SK-N-MC (cell line): ENCODE results near the gene SLC29A1.

Source experiments
- EZH2 ChIP-seq: fragments of 200-600 bp; sonication (generic); IDR thresholded peaks from one replicate; pipeline ENCODE4 v1.6.1; 2017; ENCODE audit warnings: antibody characterized with exemption
- POLR2AphosphoS5 ChIP-seq: IDR thresholded peaks from 2 replicates; pipeline ENCODE4 v1.6.1; 2012; ENCODE audit warnings: mild to moderate bottlenecking, low read depth, low read length, borderline replicate concordance

DNA sequence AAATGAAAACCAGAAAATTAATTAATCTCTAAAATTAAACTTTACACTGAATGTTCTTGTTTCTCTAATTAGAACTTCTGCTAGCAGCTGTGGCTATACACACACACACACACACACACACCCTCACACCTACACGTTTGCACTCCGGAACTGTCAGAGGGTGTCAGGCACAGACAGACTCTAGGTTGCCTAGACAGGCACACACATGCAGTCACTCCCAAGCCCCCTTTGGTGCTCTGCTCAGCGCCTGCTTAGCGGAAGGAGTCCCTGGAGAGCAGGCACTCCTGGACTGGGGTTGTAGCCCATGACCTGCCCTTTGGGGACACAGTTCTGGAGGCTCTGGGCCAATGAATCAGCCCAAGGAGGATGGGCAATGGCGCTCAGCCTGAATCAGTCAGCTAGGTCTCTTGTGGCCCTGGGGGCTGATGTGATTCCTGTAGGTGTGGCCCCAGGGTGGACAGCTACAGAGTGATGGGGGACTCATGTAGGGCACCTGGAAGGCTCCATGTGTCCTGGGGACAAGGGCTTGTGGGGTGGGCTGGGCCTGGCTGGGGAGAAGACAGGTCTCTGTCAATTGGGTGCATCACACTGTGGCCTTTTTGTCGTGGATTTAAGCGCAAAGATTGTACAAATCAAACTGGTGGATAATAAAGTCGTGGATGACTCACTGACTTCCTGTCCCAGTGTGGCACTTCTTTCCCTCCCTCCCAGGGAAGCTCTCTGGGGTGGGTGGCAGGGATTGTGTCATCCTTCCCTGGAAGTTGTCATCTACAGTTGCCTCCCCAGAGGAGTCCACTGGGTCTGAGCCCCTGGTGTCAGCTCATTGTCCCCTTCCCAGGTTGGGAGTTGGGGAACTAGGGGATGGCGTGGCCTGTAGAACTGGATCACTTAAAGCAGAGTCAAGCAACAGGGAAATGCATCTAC, 55.6 kb downstream of the SLC29A1 start:
- no peak for TF ChIP-seq EZH2
- no peak for TF ChIP-seq POLR2AphosphoS5
